Adrenal gland (tissue), 12 donors: ENCODE data around the gene SMCHD1. TPM values are rescaled to one million over a fixed set of nuclear protein-coding genes. Genes with fewer than 3 reads are reported as not detected.
"Not testable (repeated sequence)": the region's sequence is repeated elsewhere in the genome, so short reads cannot be mapped to it uniquely, and the experiment has no call there.

Source experiments
- DNase-seq, 7 donors: peaks; one replicate each; pipeline ENCODE4 v3.0.0-alpha.2; 2019 to 2020
- H3K27ac ChIP-seq, 5 donors: fragments of 200-600 bp; sonication (generic) in 4 of 5; 1 replicate in 3 of 5; 2 replicates in 2 of 5; pipeline versions ENCODE4 v1.5.1 to v1.8.0; 2016 to 2020; ENCODE audit warnings: mild to moderate bottlenecking in 1 of 5
- H3K27me3 ChIP-seq: fragments of 200-600 bp; 2 replicates; pipeline ENCODE4 v1.8.0; 2021
- H3K36me3 ChIP-seq, 2 donors: fragments of 200-600 bp; replicated peaks in 1 of 2; 1 replicate in 1 of 2; 2 replicates in 1 of 2; pipeline versions ENCODE4 v1.5.1 to v1.8.0; 2018 to 2022
- H3K4me1 ChIP-seq, 2 donors: fragments of 200-600 bp; replicated peaks in 1 of 2; 1 replicate in 1 of 2; 2 replicates in 1 of 2; pipeline versions ENCODE4 v1.5.1 to v1.8.0; 2018 to 2021
- H3K4me3 ChIP-seq, 4 donors: fragments of 200-600 bp; sonication (generic) in 3 of 4; one replicate each; pipeline ENCODE4 v1.5.1; 2016 to 2018
- H3K9me3 ChIP-seq, 3 donors: fragments of 200-600 bp; sonication (generic) in 1 of 3; replicated peaks in 1 of 3; 1 replicate in 2 of 3; 2 replicates in 1 of 3; pipeline versions ENCODE4 v1.5.1 to v1.8.0; 2016 to 2021
- POLR2A ChIP-seq, 2 donors: fragments of 450-650 bp; IDR thresholded peaks; one replicate each; pipeline ENCODE4 v1.6.1; 2017; ENCODE audit warnings: antibody characterized with exemption in 2 of 2, mild to moderate bottlenecking in 2 of 2, moderate library complexity in 1 of 2
- WGBS, 4 donors: extraction: QIAGEN DNeasy Blood & Tissue Kit in 2 of 4; methylation state at CpG; one replicate each; pipeline versions ENCODE4 v1.1.5 to v1.1.7; 2013 to 2017; 5-methylcytosine and 5-hydroxymethylcytosine counted together
- intact Hi-C, 2 donors: fragments of 100-400 bp; cut with DNase I; formaldehyde crosslinking; loops; one replicate each; pipeline versions ENCODE4 v1.14.1 to v1.15.0; 2022 to 2023
- polyA plus RNA-seq, 3 donors: library from polyadenylated mRNA; stranded (reverse); fragments of 200-250 nt in 2 of 3; fragments of 350-450 nt in 1 of 3; fragmentation: Illumina TruSeq in 1 of 3; extraction: RNeasy Lipid Tissue Mini Kit (QIAGEN cat#74804) in 1 of 3; gene quantifications; one replicate each; pipeline ENCODE4 v1.2.3, GENCODE V29; 2013 to 2014
- total RNA-seq, 9 donors: library from RNA; depleted of rRNA in 4 of 9; stranded (reverse); fragments of >200 nt in 4 of 9; fragments of 120-200 nt in 1 of 9; fragmentation: NEBNext Ultra II Directional in 1 of 9; extraction: Animal tissue kit (Norgen Biotek cat#: 25700) in 1 of 9; gene quantifications; one replicate each; pipeline versions ENCODE4 v1.1.0 to v1.2.4, GENCODE V29; 2013 to 2023
- TF ChIP-seq, protein P1 (sequence below), 6 experiments: fragments of 450-650 bp in 4 of 6; fragments of 200-600 bp in 2 of 6; sonication (generic) in 1 of 6; IDR thresholded peaks; 1 replicate in 5 of 6; 2 replicates in 1 of 6; pipeline versions ENCODE4 v1.5.1 to v1.8.0; 2016 to 2021; ENCODE audit warnings: antibody characterized with exemption in 6 of 6, mild to moderate bottlenecking in 2 of 6, moderate library complexity in 1 of 6
- donor health status: healthy with polysubstance abuse.
- donor health status: Bipolar disorder and iron deficiency.
- donor health status: DM: yes; HTN: yes; CAD: no.
- donor health status: DM: no; HTN: no; CAD: no.
- donor health status: DM: no; HTN: no; CAD: no.
- donor health status: DM: yes; HTN: yes; CAD: no.

Gene SMCHD1
- total and polyA plus RNA-seq, 12 donors = 5.3 to 77.1 (median 21.2) TPM

DNA sequence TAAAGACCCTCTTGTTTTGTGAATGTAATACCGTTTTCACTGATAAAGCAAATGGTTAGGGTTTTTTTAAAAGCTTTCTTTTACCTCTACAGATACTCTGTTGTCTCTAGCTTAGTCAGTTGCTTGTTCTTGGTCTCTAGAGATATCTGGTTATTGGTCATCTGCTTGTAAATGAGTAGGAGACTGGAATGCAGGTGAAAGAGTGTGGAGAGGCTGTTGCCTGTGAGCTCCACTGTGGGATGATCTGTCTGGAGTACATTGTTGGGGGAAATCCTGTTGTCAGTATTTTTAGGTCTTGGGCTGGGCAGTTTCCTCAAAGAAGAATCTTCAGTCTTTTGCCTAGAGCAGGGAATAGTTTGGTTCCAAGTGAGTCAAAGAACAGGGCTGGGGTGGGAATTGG lies 67.7 kb downstream of the SMCHD1 start:
- H3K9me3 ChIP-seq = no peaks in the 10 kb centered on the region
- H3K36me3 ChIP-seq = peaks cover 0 to 33% of the 10 kb centered on the region in 2 donors
- no peaks in the 10 kb centered on the region for H3K27me3 ChIP-seq
- H3K27ac ChIP-seq = no peak overlapping the region
- no peak for DNase-seq
- no peak overlapping the region for H3K4me3 ChIP-seq
- intact Hi-C loops = no loop called here
- TF ChIP-seq POLR2A (IDR thresholded peaks at IDR 0.05) = no peak
- TF ChIP-seq, protein P1, sequence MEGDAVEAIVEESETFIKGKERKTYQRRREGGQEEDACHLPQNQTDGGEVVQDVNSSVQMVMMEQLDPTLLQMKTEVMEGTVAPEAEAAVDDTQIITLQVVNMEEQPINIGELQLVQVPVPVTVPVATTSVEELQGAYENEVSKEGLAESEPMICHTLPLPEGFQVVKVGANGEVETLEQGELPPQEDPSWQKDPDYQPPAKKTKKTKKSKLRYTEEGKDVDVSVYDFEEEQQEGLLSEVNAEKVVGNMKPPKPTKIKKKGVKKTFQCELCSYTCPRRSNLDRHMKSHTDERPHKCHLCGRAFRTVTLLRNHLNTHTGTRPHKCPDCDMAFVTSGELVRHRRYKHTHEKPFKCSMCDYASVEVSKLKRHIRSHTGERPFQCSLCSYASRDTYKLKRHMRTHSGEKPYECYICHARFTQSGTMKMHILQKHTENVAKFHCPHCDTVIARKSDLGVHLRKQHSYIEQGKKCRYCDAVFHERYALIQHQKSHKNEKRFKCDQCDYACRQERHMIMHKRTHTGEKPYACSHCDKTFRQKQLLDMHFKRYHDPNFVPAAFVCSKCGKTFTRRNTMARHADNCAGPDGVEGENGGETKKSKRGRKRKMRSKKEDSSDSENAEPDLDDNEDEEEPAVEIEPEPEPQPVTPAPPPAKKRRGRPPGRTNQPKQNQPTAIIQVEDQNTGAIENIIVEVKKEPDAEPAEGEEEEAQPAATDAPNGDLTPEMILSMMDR (IDR thresholded peaks at IDR 0.05) = no peak
- WGBS, 4 donors = 86 to 97% (median 92%) methylated on average over 1 of the region's 1 CpG
- H3K4me1 ChIP-seq = no peaks in the 10 kb centered on the region

DNA sequence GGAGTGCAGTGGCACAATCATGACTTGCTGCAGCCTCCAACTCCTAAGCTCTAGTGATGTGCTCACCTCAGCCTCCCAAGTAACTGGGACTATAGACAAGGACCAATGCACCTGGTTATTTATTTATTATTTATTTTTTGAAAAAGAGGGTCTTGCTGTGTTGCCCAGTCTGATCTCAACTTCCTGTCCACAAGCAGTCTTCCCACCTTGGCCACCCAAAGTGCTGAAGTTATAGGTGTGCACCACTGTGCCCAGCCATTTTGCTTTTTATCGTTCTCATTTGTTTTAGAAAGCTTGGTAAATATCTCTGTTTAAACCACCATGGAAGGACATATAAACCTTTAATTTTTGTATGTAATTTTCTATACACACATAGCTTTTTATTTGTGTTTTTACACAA lies 74.2 kb downstream of the SMCHD1 start:
- intact Hi-C loops = no loop called here
- Histone ChIP-seq H3K27me3 (no peaks in the 10 kb centered on the region), H3K27ac (no peak overlapping the region), H3K36me3 (peaks cover 0 to 78% of the 10 kb centered on the region in 2 donors), H3K4me3 (no peak overlapping the region), H3K4me1 (no peaks in the 10 kb centered on the region), H3K9me3 (no peaks in the 10 kb centered on the region)
- no peak for DNase-seq
- TF ChIP-seq POLR2A (IDR thresholded peaks at IDR 0.05) = no peak
- TF ChIP-seq, protein P1 (IDR thresholded peaks at IDR 0.05) = no peak
- 98 to 100% (median 100%) methylated on average over 1 of the region's 1 CpG for WGBS, 4 donors

DNA sequence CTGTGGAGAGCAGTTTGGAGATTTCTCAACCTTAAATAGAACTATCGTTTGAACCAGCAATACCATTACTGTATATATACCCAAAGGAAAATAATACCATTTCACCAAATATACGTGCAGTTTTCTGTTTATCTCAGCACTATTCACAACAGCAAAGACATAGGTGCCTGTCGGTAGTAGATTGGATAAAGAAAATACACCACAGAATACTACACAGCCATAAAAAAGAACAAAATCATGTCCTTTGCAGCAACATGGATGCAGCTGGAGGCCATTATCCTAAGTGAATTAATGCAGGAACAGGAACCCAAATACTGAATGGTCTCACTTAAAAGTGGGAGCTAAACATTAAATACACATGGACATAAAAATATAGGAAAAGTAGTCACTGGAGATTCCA lies 81.3 kb downstream of the SMCHD1 start:
- Histone ChIP-seq H3K27me3 (no peaks in the 10 kb centered on the region), H3K36me3 (peaks cover 0 to 69% of the 10 kb centered on the region in 2 donors), H3K27ac (no peak overlapping the region), H3K4me1 (no peaks in the 10 kb centered on the region), H3K4me3 (no peak overlapping the region), H3K9me3 (no peaks in the 10 kb centered on the region)
- intact Hi-C loops = no loop called here
- no peak for TF ChIP-seq POLR2A (IDR thresholded peaks at IDR 0.05)
- TF ChIP-seq, protein P1 (IDR thresholded peaks at IDR 0.05) = no peak
- WGBS, 4 donors = 78 to 98% (median 96%) methylated on average over 3 of the region's 3 CpGs
- no peak for DNase-seq

DNA sequence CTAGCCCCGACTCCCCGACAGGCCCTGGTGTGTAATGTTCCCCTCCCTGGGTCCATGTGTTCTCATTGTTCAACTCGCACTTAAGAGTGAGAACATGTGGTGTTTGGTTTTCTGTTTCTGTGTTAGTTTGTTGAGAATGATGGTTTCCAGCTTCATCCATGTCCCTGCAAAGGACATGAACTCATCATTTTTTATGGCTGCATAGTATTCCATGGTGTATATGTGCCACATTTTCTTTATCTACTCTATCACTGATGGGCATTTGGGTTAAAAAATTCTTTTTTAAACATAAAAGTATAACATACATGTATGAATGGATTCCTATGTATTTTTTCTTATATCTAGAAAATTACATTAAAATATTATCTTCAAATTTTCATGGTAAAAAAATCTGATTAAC lies 84.6 kb downstream of the SMCHD1 start:
- H3K9me3 ChIP-seq, H3K4me3 ChIP-seq, DNase-seq, H3K27me3 ChIP-seq, H3K4me1 ChIP-seq, H3K27ac ChIP-seq, intact Hi-C loops: not testable (repeated sequence)
- WGBS, 4 donors = 96 to 100% (median 97%) methylated on average over 3 of the region's 3 CpGs
- peaks cover 0 to 58% of the 10 kb centered on the region in 2 donors for H3K36me3 ChIP-seq

DNA sequence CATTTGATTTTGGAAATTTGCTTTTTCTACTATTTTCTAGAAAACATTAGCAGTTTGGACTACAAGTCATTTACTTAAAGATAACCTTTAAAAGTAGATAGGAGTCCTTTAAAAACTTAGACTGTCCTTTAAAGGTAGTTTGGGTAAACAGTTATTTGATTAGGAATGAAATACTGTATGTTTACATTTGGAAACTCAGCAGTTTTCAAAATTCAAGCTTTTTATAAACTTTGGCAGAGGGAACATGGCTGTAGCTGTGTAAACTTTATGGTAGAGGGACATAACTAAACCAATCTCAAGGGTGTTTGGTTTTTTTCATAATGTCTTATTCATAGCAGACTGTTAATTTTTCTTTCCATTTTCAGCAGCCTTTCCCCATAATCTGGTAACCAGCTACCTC lies 90.7 kb downstream of the SMCHD1 start:
- intact Hi-C loops = no loop called here
- TF ChIP-seq POLR2A (IDR thresholded peaks at IDR 0.05) = no peak
- TF ChIP-seq, protein P1 (IDR thresholded peaks at IDR 0.05) = no peak
- H3K36me3 ChIP-seq = peaks cover 0 to 42% of the 10 kb centered on the region in 2 donors

More for the DNA sequence above, 90.7 kb downstream of the SMCHD1 start:
- no peaks in the 10 kb centered on the region for H3K4me1 ChIP-seq
- H3K4me3 ChIP-seq = no peak overlapping the region
- no peak for DNase-seq
- H3K27me3 ChIP-seq = no peaks in the 10 kb centered on the region
- no peak overlapping the region for H3K27ac ChIP-seq
- no peaks in the 10 kb centered on the region for H3K9me3 ChIP-seq
